Measurements from ENCODE around the gene GMPPA.

GMPPA gene

GRCh38 chr2:219522111-219523030, 23.7 kb downstream of the GMPPA start:
- TF ChIP-seq CTCF (IDR thresholded peaks at IDR 0.05; ENCODE audit: insufficient read depth, low read depth, low read length, missing control alignments), result no peak
- no peak overlapping the region for H3K4me3 ChIP-seq (ENCODE audit: low read depth, low read length)

GRCh38 chr2:219523031-219523671, 24.5 kb downstream of the GMPPA start:
- no peak for DNase-seq (ENCODE audit: low read depth)
- TF ChIP-seq CTCF (IDR thresholded peaks at IDR 0.05; ENCODE audit: insufficient read depth, low read depth, low read length, missing control alignments), result no peak
- H3K4me3 ChIP-seq (ENCODE audit: low read depth, low read length), result no peak overlapping the region

More at GRCh38 chr2:219522111-219523030, 23.7 kb downstream of the GMPPA start:
- DNase-seq (ENCODE audit: low read depth), result no peak

GRCh38 chr2:219524817-219525216, 26.1 kb downstream of the GMPPA start:
- H3K4me3 ChIP-seq (ENCODE audit: low read depth, low read length), result no peak overlapping the region
- no peak for DNase-seq (ENCODE audit: low read depth)
- TF ChIP-seq CTCF (IDR thresholded peaks at IDR 0.05; ENCODE audit: insufficient read depth, low read depth, low read length, missing control alignments), result no peak

- no peak for DNase-seq (ENCODE audit: low read depth)
- no peak for TF ChIP-seq CTCF (IDR thresholded peaks at IDR 0.05; ENCODE audit: insufficient read depth, low read depth, low read length, missing control alignments)
- no peak overlapping the region for H3K4me3 ChIP-seq (ENCODE audit: low read depth, low read length)
These were observed 27.0 kb downstream of the GMPPA start for GRCh38 chr2:219525533-219526232.

- H3K4me3 ChIP-seq (ENCODE audit: low read depth, low read length), result no peak overlapping the region
- TF ChIP-seq CTCF (IDR thresholded peaks at IDR 0.05; ENCODE audit: insufficient read depth, low read depth, low read length, missing control alignments), result no peak
- no peak for DNase-seq (ENCODE audit: low read depth)
These were observed 27.8 kb downstream of the GMPPA start for GRCh38 chr2:219526320-219527075.

- no peak overlapping the region for H3K4me3 ChIP-seq (ENCODE audit: low read depth, low read length)
- DNase-seq (ENCODE audit: low read depth), result no peak
- no peak for TF ChIP-seq CTCF (IDR thresholded peaks at IDR 0.05; ENCODE audit: insufficient read depth, low read depth, low read length, missing control alignments)
These were observed 28.3 kb downstream of the GMPPA start for GRCh38 chr2:219527076-219527394.
